B cell (primary cell): ENCODE results near the gene INPP4A. TPM values are rescaled to one million over a fixed set of nuclear protein-coding genes. Genes with fewer than 3 reads are reported as not detected.

ENCODE experiments used
- ATAC-seq: fragments of 200-7000 bp; cut with Tn5 transposase; one replicate; pipeline ENCODE4 v1.10.0; 2021; ENCODE audit warnings: low read depth, mild to moderate bottlenecking, moderate number of reproducible peaks, moderate library complexity
- CTCF ChIA-PET: fragments of 350-600 bp; sonication (Branson Sonifier 250); formaldehyde crosslinking; loops from one replicate; lab custom pipeline; 2021; ENCODE audit warnings: antibody characterized with exemption, inconsistent platforms; lab: Charles Lee
- POLR2A ChIA-PET: fragments of 350-600 bp; sonication (Branson Sonifier 250); formaldehyde crosslinking; loops from one replicate; lab custom pipeline; 2021; ENCODE audit warnings: antibody characterized with exemption; lab: Charles Lee
- DNase-seq: peaks from one replicate; pipeline ENCODE4 v3.0.0; 2013
- H2AFZ ChIP-seq: 2 replicates; pipeline ENCODE4 v1.6.1; 2012; ENCODE audit warnings: mild to moderate bottlenecking, low read depth, low read length; ENCODE audit not compliant: insufficient read depth, poor library complexity, severe bottlenecking
- H3K27ac ChIP-seq, 2 donors: 1 replicate in 1 of 2; 2 replicates in 1 of 2; pipeline ENCODE4 v1.5.1; 2012 to 2013; ENCODE audit warnings: low read length in 2 of 2, mild to moderate bottlenecking in 2 of 2, moderate library complexity in 1 of 2
- H3K27me3 ChIP-seq, 4 experiments: fragments of 200-600 bp in 1 of 4; sonication (generic) in 1 of 4; replicated peaks in 1 of 4; 1 replicate in 2 of 4; 2 replicates in 2 of 4; pipeline versions ENCODE4 v1.6.1 to v1.7.0; 2013 to 2016; ENCODE audit warnings: low read length in 3 of 4, mild to moderate bottlenecking in 2 of 4, mixed read lengths in 1 of 4, moderate library complexity in 1 of 4; ENCODE audit not compliant: insufficient read depth in 4 of 4, control insufficient read depth in 3 of 4; ENCODE audit errors: control extremely low read depth in 1 of 4
- H3K36me3 ChIP-seq, 2 experiments: replicated peaks in 1 of 2; 1 replicate in 1 of 2; 2 replicates in 1 of 2; pipeline versions ENCODE4 v1.6.1 to v1.7.1; 2013; ENCODE audit warnings: low read length in 1 of 2; ENCODE audit not compliant: insufficient read depth in 2 of 2, control insufficient read depth in 1 of 2; ENCODE audit errors: control extremely low read depth in 1 of 2, extremely low read depth in 1 of 2
- H3K4me1 ChIP-seq, 2 donors: fragments of 200-600 bp in 1 of 2; sonication (generic) in 1 of 2; 1 replicate in 1 of 2; 2 replicates in 1 of 2; pipeline versions ENCODE4 v1.5.1 to v1.6.1; 2013 to 2017; ENCODE audit warnings: low read length in 2 of 2; ENCODE audit not compliant: control insufficient read depth in 2 of 2, insufficient read depth in 2 of 2
- H3K4me2 ChIP-seq: replicated peaks from 2 replicates; pipeline ENCODE3; 2012; ENCODE audit warnings: mild to moderate bottlenecking, low read depth, low read length; ENCODE audit not compliant: poor library complexity, severe bottlenecking
- H3K4me3 ChIP-seq, 5 experiments: fragments of 200-600 bp in 1 of 5; sonication (generic) in 1 of 5; 1 replicate in 3 of 5; 2 replicates in 2 of 5; pipeline versions ENCODE4 v1.5.1 to v1.7.0; 2011 to 2016; ENCODE audit warnings: low read length in 4 of 5, mild to moderate bottlenecking in 4 of 5, low read depth in 2 of 5, control low read depth in 1 of 5, moderate library complexity in 1 of 5; ENCODE audit not compliant: insufficient read depth in 1 of 5; ENCODE audit errors: control extremely low read depth in 1 of 5, extremely low read depth in 1 of 5
- H3K79me2 ChIP-seq: fragments of 200-600 bp; sonication (generic); one replicate; pipeline ENCODE4 v1.6.0; 2016; ENCODE audit warnings: low read length; ENCODE audit not compliant: control insufficient read depth, insufficient read depth
- H3K9ac ChIP-seq: fragments of 200-600 bp; sonication (generic); 2 replicates; pipeline ENCODE4 v1.6.1; 2017; ENCODE audit warnings: mild to moderate bottlenecking, low read length, moderate library complexity
- H3K9me3 ChIP-seq, 3 donors: one replicate each; pipeline versions ENCODE4 v1.6.1 to v1.7.1; 2013; ENCODE audit warnings: low read length in 2 of 3; ENCODE audit not compliant: control insufficient read depth in 2 of 3, insufficient read depth in 1 of 3; ENCODE audit errors: control extremely low read depth in 1 of 3
- H4K20me1 ChIP-seq: 2 replicates; pipeline ENCODE4 v1.6.0; 2012; ENCODE audit warnings: mild to moderate bottlenecking, low read length; ENCODE audit not compliant: insufficient read depth, control insufficient read depth, poor library complexity, severe bottlenecking
- H3K27ac Mint-ChIP-seq: one replicate; pipeline ENCODE4 v1.8.0; 2021; ENCODE audit warnings: mixed read lengths
- H3K27me3 Mint-ChIP-seq: one replicate; pipeline ENCODE4 v1.8.0; 2021; ENCODE audit warnings: mixed read lengths
- H3K4me1 Mint-ChIP-seq: one replicate; pipeline ENCODE4 v1.8.0; 2021; ENCODE audit warnings: mixed read lengths
- H3K4me3 Mint-ChIP-seq: one replicate; pipeline ENCODE4 v1.8.0; 2021; ENCODE audit warnings: mixed read lengths
- H3K9me3 Mint-ChIP-seq: one replicate; pipeline ENCODE4 v1.8.0; 2022; ENCODE audit warnings: mixed read lengths; ENCODE audit not compliant: insufficient read depth
- EZH2 ChIP-seq: IDR thresholded peaks from 2 replicates; pipeline ENCODE4 v1.6.1; 2012; ENCODE audit warnings: borderline replicate concordance, low read depth, mild to moderate bottlenecking, moderate library complexity, low read length; ENCODE audit not compliant: insufficient read depth, poor library complexity, severe bottlenecking
- WGBS: methylation state at CpG from one replicate; pipeline ENCODE4 v1.1.5; 2013; ENCODE audit warnings: missing lambda C conversion rate; ENCODE audit not compliant: insufficient coverage; 5-methylcytosine and 5-hydroxymethylcytosine counted together
- intact Hi-C: fragments of 100-400 bp; cut with micrococcal nuclease; formaldehyde crosslinking; loops from one replicate; pipeline ENCODE4 v1.10.0; 2022
- polyA plus RNA-seq: library from polyadenylated mRNA; depleted of rRNA; stranded (reverse); fragments of >200 nt; gene quantifications from 2 replicates; pipeline ENCODE4 v1.2.3, GENCODE V29; 2012
- total RNA-seq, 2 donors: library from RNA; stranded (reverse); fragments of 120-200 nt in 1 of 2; gene quantifications; 1 replicate in 1 of 2; 2 replicates in 1 of 2; pipeline versions ENCODE4 v1.2.3 to v1.2.4, GENCODE V29; 2013 to 2022
- TF ChIP-seq, protein P1 (sequence below): fragments of 200-600 bp; IDR thresholded peaks from one replicate; pipeline ENCODE4 v1.8.0; 2022; ENCODE audit warnings: antibody characterized with exemption, mild to moderate bottlenecking

Gene INPP4A
- total and polyA plus RNA-seq, 2 donors (not counting 1 experiment from before 2014, with no cell fraction given), result 10.7 to 22.5 TPM

DNA sequence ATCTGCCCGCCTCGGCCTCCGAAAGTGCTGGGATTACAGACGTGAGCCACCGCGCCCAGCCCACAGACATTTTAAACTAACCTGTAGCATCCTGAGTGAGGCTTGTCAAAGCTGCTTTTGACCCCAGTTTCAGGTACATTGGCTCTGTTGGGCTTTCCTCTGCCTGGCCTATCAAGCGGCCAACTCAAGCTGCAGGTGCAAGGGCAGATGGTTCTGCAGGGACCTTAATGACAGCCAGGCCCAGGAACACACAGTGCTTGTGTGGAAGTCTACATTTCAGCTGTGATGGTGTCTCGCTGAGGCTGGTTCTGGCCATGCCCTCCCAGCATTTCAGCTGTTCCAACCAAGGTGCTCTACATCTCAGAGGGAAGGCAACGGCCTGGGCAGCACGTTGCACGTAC is 18.4 kb downstream of the INPP4A start:
- Histone ChIP-seq H3K79me2 (peaks cover 39% of the 10 kb centered on the region), H3K9me3 (peaks cover 0 to 26% (median 0%) of the 10 kb centered on the region in 3 donors), H3K4me3 (peak overlapping the region in 1 of 5 experiments; percentile 6), H3K4me2 (peak overlapping the region; percentile 69), H2AFZ (no peak overlapping the region), H4K20me1 (peaks cover 15% of the 10 kb centered on the region), H3K9ac (no peak overlapping the region), H3K4me1 (peaks cover 69 to 84% of the 10 kb centered on the region in 2 donors), H3K36me3 (no peaks in the 10 kb centered on the region), H3K27ac (peak overlapping the region in 1 of 2 donors; percentile 36), H3K27me3 (no peaks in the 10 kb centered on the region)
- intact Hi-C loops, result loop anchor here (5.0 kb wide), 1 partner anchor 51 kb away; no protein-coding TSS in a partner anchor
- Mint-ChIP-seq H3K9me3 (no peaks in the 10 kb centered on the region), H3K27me3 (no peaks in the 10 kb centered on the region), H3K27ac (peak overlapping the region; percentile 82), H3K4me3 (peak overlapping the region; percentile 30), H3K4me1 (peaks cover 73% of the 10 kb centered on the region)
- no peak for DNase-seq
- WGBS, result 78% methylated on average over 11 of the region's 11 CpGs
- ATAC-seq, result no peak
- no peak for TF ChIP-seq EZH2
- TF ChIP-seq, protein P1, sequence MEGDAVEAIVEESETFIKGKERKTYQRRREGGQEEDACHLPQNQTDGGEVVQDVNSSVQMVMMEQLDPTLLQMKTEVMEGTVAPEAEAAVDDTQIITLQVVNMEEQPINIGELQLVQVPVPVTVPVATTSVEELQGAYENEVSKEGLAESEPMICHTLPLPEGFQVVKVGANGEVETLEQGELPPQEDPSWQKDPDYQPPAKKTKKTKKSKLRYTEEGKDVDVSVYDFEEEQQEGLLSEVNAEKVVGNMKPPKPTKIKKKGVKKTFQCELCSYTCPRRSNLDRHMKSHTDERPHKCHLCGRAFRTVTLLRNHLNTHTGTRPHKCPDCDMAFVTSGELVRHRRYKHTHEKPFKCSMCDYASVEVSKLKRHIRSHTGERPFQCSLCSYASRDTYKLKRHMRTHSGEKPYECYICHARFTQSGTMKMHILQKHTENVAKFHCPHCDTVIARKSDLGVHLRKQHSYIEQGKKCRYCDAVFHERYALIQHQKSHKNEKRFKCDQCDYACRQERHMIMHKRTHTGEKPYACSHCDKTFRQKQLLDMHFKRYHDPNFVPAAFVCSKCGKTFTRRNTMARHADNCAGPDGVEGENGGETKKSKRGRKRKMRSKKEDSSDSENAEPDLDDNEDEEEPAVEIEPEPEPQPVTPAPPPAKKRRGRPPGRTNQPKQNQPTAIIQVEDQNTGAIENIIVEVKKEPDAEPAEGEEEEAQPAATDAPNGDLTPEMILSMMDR, result no peak
- ChIA-PET POLR2A (no interaction called here), CTCF (interaction anchor here (0.9 kb wide), 1 partner anchor 186 kb away, joined by 3 read pairs; no protein-coding TSS in a partner anchor)

DNA sequence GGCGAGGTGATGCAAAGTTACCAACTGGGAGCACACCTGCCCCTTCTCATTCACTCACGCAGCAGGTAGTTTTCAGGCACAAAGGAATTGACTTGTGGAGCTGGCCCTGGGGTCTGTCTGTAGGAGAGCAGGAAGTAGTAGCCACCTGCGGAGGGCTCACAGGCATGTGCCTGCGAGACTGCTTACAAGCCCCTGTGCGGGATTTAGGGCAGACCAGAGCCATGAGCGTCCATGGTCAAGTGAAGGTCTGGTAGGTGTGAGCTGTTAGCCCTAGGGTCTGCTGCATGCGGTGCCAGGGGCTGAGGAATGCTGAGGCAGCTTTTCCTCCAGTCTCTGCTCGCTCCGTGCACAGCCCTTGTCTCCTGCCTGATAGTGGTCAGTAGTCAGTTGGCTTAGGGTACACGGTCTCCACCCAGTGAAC is 18.9 kb downstream of the INPP4A start:
- peaks cover 38% of the 10 kb centered on the region for H3K79me2 ChIP-seq
- H3K4me3 Mint-ChIP-seq, result peak overlapping the region; percentile 64

More for the DNA sequence above, 18.9 kb downstream of the INPP4A start:
- peak overlapping the region; percentile 69 for H3K4me2 ChIP-seq
- Mint-ChIP-seq H3K27ac (peak overlapping the region; percentile 82), H3K4me1 (peaks cover 73% of the 10 kb centered on the region), H3K27me3 (no peaks in the 10 kb centered on the region), H3K9me3 (no peaks in the 10 kb centered on the region)
- intact Hi-C loops, result loop anchor here (5.0 kb wide), 1 partner anchor 51 kb away; no protein-coding TSS in a partner anchor
- peaks cover 69 to 84% of the 10 kb centered on the region in 2 donors for H3K4me1 ChIP-seq
- H3K27me3 ChIP-seq, result no peaks in the 10 kb centered on the region
- H3K9ac ChIP-seq, result no peak overlapping the region
- peaks cover 0 to 26% (median 0%) of the 10 kb centered on the region in 3 donors for H3K9me3 ChIP-seq
- CTCF ChIA-PET, result interaction anchor here (0.9 to 1.8 kb wide), 8 partner anchors 7 to 267 kb away, joined by 3 to 12 read pairs (median 4); no protein-coding TSS in a partner anchor
- no peaks in the 10 kb centered on the region for H3K36me3 ChIP-seq
- peak overlapping the region; percentile 39 for H2AFZ ChIP-seq
- ATAC-seq (no peak), DNase-seq (no peak)
- peak overlapping the region; percentile 36 to 52 for H3K27ac ChIP-seq
- TF ChIP-seq EZH2, result no peak
- TF ChIP-seq, protein P1, result no peak
- peaks cover 20% of the 10 kb centered on the region for H4K20me1 ChIP-seq
- POLR2A ChIA-PET, result interaction anchor here (1.5 kb wide), 1 partner anchor 145 kb away, joined by 3 read pairs; the partner anchor contains the start of genes COA5 and UNC50
- H3K4me3 ChIP-seq, result peak overlapping the region in 1 of 5 experiments; percentile 6
- WGBS, result 59% methylated on average over 9 of the region's 10 CpGs
